ENCODE data around the gene SP5. TPM values are rescaled to one million over a fixed set of nuclear protein-coding genes. Genes with fewer than 3 reads are reported as not detected.
"Not testable (repeated sequence)": the region's sequence is repeated elsewhere in the genome, so short reads cannot be mapped to it uniquely, and the experiment has no call there.

The SP5 gene
- total and polyA plus RNA-seq, 2 donors: 0.24 to 0.55 TPM

DNA sequence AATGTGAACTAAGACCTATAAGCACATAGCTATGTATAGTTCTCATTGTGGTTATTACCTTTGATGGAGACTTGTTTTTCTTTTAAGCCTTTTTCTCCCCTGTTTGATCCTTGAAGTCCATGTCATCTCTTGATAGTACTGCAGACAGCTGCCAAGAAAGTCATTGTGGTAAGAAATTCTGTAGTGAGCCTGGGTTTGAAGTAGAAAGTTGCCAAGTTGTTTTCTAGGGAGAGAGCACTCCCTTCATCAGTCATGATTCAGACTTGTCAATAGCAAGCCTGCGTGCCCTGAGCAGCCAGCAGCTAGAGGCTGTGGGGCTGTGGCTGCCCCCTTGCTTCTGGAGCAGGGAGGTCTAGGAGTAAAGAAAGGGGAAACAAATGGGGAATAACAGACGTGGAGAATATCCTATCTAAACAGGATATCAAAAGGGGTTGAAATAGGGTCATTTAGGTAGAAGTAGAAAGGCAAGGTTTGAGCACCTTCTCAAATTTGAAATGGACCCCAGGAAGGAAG lies 8.4 kb downstream of the SP5 start:
- DNase-seq (ENCODE audit: low read depth in 6 of 9, low spot score in 9 of 9): no peak
- H3K4me1 ChIP-seq (ENCODE audit: control insufficient read depth in 2 of 2, insufficient read depth in 2 of 2, low read length in 2 of 2): no peaks in the 10 kb centered on the region
- no peaks in the 10 kb centered on the region for H3K9me3 ChIP-seq (ENCODE audit: control insufficient read depth in 2 of 2, insufficient read depth in 1 of 2, low read length in 1 of 2)
- no peak overlapping the region for H3K27ac ChIP-seq (ENCODE audit: low read depth in 1 of 2, low read length in 1 of 2)
- H3K36me3 ChIP-seq (ENCODE audit: control insufficient read depth in 2 of 2, insufficient read depth in 2 of 2, low read length in 1 of 2): no peaks in the 10 kb centered on the region
- peaks cover 13 to 48% of the 10 kb centered on the region in 2 donors for H3K27me3 ChIP-seq (ENCODE audit: control insufficient read depth in 2 of 2, insufficient read depth in 1 of 2, low read length in 1 of 2)
- 58% methylated on average over 2 of the region's 2 CpGs for WGBS
- H3K4me3 ChIP-seq (ENCODE audit: low read length in 2 of 2): no peak overlapping the region

DNA sequence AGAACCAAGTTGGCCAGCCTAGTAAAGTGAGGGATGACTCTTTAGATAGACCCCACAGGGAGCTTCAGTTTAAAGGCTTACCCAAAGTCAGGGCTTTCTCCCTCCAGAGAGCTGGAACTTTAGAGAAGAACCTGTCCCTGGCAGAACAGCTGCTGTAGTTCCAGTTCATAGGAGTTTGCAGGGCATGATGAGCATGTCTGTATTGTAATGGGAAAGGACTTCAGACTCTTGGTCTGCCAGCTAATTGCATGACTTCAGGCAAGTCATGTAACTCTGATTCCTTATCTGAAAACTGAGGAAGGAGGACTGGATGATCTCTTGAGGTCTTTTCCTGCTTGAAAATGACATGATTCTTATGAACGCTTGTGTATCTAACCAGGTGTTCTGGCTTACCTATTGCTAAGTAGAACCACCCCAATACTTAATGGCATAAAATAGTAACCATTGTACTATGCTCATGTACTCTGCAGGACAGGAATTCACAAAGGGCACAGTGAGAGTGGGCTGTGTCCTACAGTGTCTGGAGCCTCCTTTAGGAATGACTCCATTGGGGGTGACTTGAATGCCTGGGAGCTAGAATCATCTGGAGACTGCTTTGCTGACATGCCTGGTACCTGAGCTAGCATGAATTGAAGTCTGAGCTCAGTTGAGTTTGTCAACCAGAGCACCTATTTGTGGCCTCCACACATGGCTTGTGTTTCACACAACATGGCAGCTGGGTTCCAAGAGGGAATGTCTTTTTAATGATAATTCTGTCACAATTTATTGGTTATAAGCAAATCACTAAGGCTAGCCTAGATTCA lies 18.9 kb downstream of the SP5 start:
- no peak for DNase-seq (ENCODE audit: low read depth in 6 of 9, low spot score in 9 of 9)
- peaks cover 0 to 8% of the 10 kb centered on the region in 2 donors for H3K27me3 ChIP-seq (ENCODE audit: control insufficient read depth in 2 of 2, insufficient read depth in 1 of 2, low read length in 1 of 2)
- H3K4me3 ChIP-seq (ENCODE audit: low read length in 2 of 2): no peak overlapping the region
- H3K9me3 ChIP-seq (ENCODE audit: control insufficient read depth in 2 of 2, insufficient read depth in 1 of 2, low read length in 1 of 2): no peaks in the 10 kb centered on the region
- WGBS: 0% methylated on average over 1 of the region's 1 CpG
- no peak overlapping the region for H3K27ac ChIP-seq (ENCODE audit: low read depth in 1 of 2, low read length in 1 of 2)
- H3K36me3 ChIP-seq (ENCODE audit: control insufficient read depth in 2 of 2, insufficient read depth in 2 of 2, low read length in 1 of 2): no peaks in the 10 kb centered on the region
- no peaks in the 10 kb centered on the region for H3K4me1 ChIP-seq (ENCODE audit: control insufficient read depth in 2 of 2, insufficient read depth in 2 of 2, low read length in 2 of 2)

DNA sequence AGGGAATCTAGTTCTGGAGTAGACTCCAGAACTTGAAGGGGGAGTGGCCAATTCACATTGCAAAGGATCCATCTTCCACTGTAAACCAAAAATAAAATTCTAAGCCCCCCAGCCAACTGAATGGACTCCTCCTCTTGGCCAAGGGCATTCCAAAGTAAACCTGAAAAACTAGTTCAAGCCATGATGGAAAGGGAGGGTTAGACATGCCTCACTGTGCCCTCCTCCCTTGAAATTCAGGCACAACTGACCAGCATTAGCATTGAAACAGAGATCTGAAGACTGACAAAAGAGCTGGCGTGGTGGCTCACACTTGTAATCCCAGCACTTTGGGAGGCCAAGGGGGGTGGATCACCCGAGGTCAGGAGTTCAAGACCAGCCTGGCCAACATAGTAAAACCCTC lies 19.5 kb downstream of the SP5 start:
- WGBS: 89% methylated on average over 2 of the region's 2 CpGs
- not testable (repeated sequence) for H3K9me3 ChIP-seq (ENCODE audit: control insufficient read depth in 2 of 2, insufficient read depth in 1 of 2, low read length in 1 of 2); H3K4me1 ChIP-seq (ENCODE audit: control insufficient read depth in 2 of 2, insufficient read depth in 2 of 2, low read length in 2 of 2); H3K27me3 ChIP-seq (ENCODE audit: control insufficient read depth in 2 of 2, insufficient read depth in 1 of 2, low read length in 1 of 2); DNase-seq (ENCODE audit: low read depth in 6 of 9, low spot score in 9 of 9); H3K4me3 ChIP-seq (ENCODE audit: low read length in 2 of 2); H3K36me3 ChIP-seq (ENCODE audit: control insufficient read depth in 2 of 2, insufficient read depth in 2 of 2, low read length in 1 of 2); H3K27ac ChIP-seq (ENCODE audit: low read depth in 1 of 2, low read length in 1 of 2)

DNA sequence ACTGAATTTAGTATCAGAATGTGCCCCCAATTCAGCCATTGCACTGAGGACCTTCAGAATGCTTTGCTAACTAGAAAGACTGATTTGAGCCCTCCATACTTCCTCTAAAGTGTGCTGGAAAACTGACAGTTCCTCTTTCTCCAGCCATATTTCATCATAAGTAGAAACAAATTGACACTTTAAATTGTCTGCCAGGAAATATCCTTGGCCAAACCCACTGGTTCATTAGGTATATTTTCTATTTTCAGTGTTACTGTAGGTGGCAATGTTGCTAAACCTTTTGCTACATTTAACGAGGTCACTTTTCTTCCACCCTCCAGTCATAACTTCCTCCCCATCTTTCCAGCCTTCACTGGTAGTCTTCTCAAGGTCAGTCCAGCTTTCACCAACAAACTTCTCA lies 21.5 kb downstream of the SP5 start:
- 34% methylated on average over 1 of the region's 1 CpG for WGBS
- peaks cover 0 to 11% of the 10 kb centered on the region in 2 donors for H3K27me3 ChIP-seq (ENCODE audit: control insufficient read depth in 2 of 2, insufficient read depth in 1 of 2, low read length in 1 of 2)
- no peaks in the 10 kb centered on the region for H3K9me3 ChIP-seq (ENCODE audit: control insufficient read depth in 2 of 2, insufficient read depth in 1 of 2, low read length in 1 of 2)
- no peaks in the 10 kb centered on the region for H3K36me3 ChIP-seq (ENCODE audit: control insufficient read depth in 2 of 2, insufficient read depth in 2 of 2, low read length in 1 of 2)
- no peak overlapping the region for H3K4me3 ChIP-seq (ENCODE audit: low read length in 2 of 2)
- no peaks in the 10 kb centered on the region for H3K4me1 ChIP-seq (ENCODE audit: control insufficient read depth in 2 of 2, insufficient read depth in 2 of 2, low read length in 2 of 2)
- H3K27ac ChIP-seq (ENCODE audit: low read depth in 1 of 2, low read length in 1 of 2): no peak overlapping the region
- no peak for DNase-seq (ENCODE audit: low read depth in 6 of 9, low spot score in 9 of 9)

DNA sequence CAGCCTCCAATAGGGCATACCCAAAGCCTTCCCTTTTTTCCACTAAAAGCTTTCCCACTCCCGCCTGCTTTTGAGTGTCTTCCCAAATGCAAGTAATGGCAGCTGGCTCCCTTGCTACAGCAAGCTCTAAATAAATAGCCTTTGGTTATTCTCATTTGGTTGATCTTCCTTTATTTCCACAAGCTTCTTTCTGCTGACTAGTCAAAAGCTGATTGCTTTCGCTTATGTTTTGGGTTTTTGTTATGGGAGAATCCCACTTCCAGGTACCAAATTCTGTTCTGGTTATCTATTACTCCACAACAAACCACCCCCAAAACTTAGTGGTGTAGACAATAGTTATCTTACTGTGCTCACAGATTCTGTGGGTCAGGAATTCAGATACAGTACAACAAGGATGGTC lies 22.3 kb downstream of the SP5 start:
- WGBS: 96% methylated on average over 2 of the region's 2 CpGs
- no peak overlapping the region for H3K27ac ChIP-seq (ENCODE audit: low read depth in 1 of 2, low read length in 1 of 2)

DNA sequence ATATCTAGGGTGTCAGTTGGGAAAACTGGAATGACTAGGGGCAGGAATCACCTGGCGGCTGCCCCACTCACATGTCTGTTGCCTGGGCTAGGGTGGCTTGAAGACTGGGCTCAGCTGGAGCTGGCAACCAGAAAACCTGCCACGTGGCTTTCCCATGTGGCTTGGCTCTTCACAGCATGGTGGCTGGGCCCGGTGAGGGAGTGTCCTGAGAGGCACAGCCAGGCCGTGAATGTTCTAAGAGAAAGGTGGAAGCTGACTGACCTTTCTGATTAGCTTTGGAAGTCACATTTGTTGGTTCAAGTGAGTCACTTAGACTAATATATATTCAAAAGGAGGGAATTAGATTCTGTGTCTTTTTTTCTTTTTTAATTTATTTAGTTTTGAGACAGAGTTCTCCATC lies 22.7 kb downstream of the SP5 start:
- no peak for DNase-seq (ENCODE audit: low read depth in 6 of 9, low spot score in 9 of 9)
- Histone ChIP-seq H3K27me3 (ENCODE audit: control insufficient read depth in 2 of 2, insufficient read depth in 1 of 2, low read length in 1 of 2) (peaks cover 0 to 11% of the 10 kb centered on the region in 2 donors), H3K27ac (ENCODE audit: low read depth in 1 of 2, low read length in 1 of 2) (no peak overlapping the region), H3K4me1 (ENCODE audit: control insufficient read depth in 2 of 2, insufficient read depth in 2 of 2, low read length in 2 of 2) (no peaks in the 10 kb centered on the region), H3K4me3 (ENCODE audit: low read length in 2 of 2) (no peak overlapping the region), H3K36me3 (ENCODE audit: control insufficient read depth in 2 of 2, insufficient read depth in 2 of 2, low read length in 1 of 2) (no peaks in the 10 kb centered on the region), H3K9me3 (ENCODE audit: control insufficient read depth in 2 of 2, insufficient read depth in 1 of 2, low read length in 1 of 2) (no peaks in the 10 kb centered on the region)
- WGBS: 89% methylated on average over 4 of the region's 4 CpGs

More for the DNA sequence above, 22.3 kb downstream of the SP5 start:
- no peaks in the 10 kb centered on the region for H3K4me1 ChIP-seq (ENCODE audit: control insufficient read depth in 2 of 2, insufficient read depth in 2 of 2, low read length in 2 of 2)
- H3K36me3 ChIP-seq (ENCODE audit: control insufficient read depth in 2 of 2, insufficient read depth in 2 of 2, low read length in 1 of 2): no peaks in the 10 kb centered on the region
- H3K27me3 ChIP-seq (ENCODE audit: control insufficient read depth in 2 of 2, insufficient read depth in 1 of 2, low read length in 1 of 2): peaks cover 0 to 11% of the 10 kb centered on the region in 2 donors
- H3K9me3 ChIP-seq (ENCODE audit: control insufficient read depth in 2 of 2, insufficient read depth in 1 of 2, low read length in 1 of 2): no peaks in the 10 kb centered on the region
- no peak for DNase-seq (ENCODE audit: low read depth in 6 of 9, low spot score in 9 of 9)
- no peak overlapping the region for H3K4me3 ChIP-seq (ENCODE audit: low read length in 2 of 2)

DNA sequence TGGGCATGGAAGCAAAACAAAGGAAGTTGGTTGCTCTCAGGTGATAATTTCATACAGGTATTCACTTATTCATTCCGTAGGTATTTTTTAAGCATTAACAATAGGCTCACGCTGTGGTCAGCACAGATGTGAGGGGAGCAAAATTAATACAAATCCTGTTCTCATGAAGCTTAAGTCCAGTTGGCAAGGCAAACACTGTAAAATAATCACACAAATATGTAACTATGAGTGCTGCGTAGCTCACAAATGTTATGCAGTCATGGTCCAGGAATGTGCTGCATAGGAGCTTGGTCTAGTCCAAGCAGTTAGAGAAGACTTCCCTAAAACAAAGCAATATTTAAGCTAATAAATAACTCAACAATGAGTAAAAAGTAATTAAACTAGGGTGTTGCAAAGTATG lies 23.9 kb downstream of the SP5 start:
- H3K4me3 ChIP-seq (ENCODE audit: low read length in 2 of 2): no peak overlapping the region
- WGBS: 94% methylated on average over 3 of the region's 3 CpGs
- H3K4me1 ChIP-seq (ENCODE audit: control insufficient read depth in 2 of 2, insufficient read depth in 2 of 2, low read length in 2 of 2): no peaks in the 10 kb centered on the region
- no peak overlapping the region for H3K27ac ChIP-seq (ENCODE audit: low read depth in 1 of 2, low read length in 1 of 2)
- DNase-seq (ENCODE audit: low read depth in 6 of 9, low spot score in 9 of 9): no peak
- H3K9me3 ChIP-seq (ENCODE audit: control insufficient read depth in 2 of 2, insufficient read depth in 1 of 2, low read length in 1 of 2): no peaks in the 10 kb centered on the region
- H3K27me3 ChIP-seq (ENCODE audit: control insufficient read depth in 2 of 2, insufficient read depth in 1 of 2, low read length in 1 of 2): peaks cover 0 to 6% of the 10 kb centered on the region in 2 donors
- H3K36me3 ChIP-seq (ENCODE audit: control insufficient read depth in 2 of 2, insufficient read depth in 2 of 2, low read length in 1 of 2): no peaks in the 10 kb centered on the region

DNA sequence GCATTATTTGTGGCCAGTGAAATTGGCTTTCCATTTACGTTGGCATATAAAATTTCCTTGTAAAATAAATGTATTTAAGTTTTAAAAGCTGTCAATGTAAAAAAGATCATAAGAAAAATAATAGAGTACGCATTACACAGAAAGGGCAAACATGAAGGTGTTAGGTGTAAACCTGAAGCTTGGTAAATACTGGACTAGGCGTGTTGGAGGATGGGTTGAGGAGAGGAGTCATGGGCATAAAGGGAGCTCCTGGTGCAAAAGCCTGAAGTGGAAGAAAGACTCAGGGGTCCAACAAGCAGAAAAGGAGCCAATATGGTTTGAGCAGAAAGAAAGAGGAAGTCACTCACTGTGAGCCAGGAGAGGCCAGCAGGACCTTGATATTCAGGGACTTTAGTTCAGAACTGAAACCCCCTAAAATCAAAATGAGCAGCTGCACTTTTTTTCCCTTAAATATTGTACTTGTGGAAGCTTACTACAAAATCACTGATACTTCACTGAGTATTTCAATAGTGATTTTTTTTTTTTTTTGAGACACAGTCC lies 24.4 kb downstream of the SP5 start:
- 93% methylated on average over 3 of the region's 3 CpGs for WGBS
- DNase-seq (ENCODE audit: low read depth in 6 of 9, low spot score in 9 of 9): no peak
- Histone ChIP-seq H3K27me3 (ENCODE audit: control insufficient read depth in 2 of 2, insufficient read depth in 1 of 2, low read length in 1 of 2) (peaks cover 0 to 6% of the 10 kb centered on the region in 2 donors), H3K27ac (ENCODE audit: low read depth in 1 of 2, low read length in 1 of 2) (no peak overlapping the region), H3K4me3 (ENCODE audit: low read length in 2 of 2) (no peak overlapping the region), H3K9me3 (ENCODE audit: control insufficient read depth in 2 of 2, insufficient read depth in 1 of 2, low read length in 1 of 2) (no peaks in the 10 kb centered on the region), H3K4me1 (ENCODE audit: control insufficient read depth in 2 of 2, insufficient read depth in 2 of 2, low read length in 2 of 2) (no peaks in the 10 kb centered on the region), H3K36me3 (ENCODE audit: control insufficient read depth in 2 of 2, insufficient read depth in 2 of 2, low read length in 1 of 2) (no peaks in the 10 kb centered on the region)

DNA sequence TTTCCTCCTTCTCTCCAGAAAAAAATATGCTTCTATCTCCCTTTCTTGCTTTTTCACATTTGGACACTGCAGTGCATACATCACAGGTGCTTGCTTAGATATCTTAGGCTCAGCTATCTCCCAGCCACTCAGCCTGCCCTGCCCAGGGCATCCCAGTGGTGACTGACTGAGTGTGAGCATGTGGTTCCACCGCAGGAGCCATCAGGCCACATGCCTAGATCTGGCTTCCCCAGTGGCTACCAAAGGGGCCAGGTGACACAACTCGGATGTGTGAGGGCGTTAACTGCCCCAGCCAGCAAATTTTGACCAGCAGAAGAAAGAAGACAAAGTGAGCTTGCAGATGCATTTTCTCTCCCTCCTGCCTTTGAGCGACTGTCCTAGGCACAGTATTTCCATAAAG lies 25.5 kb downstream of the SP5 start:
- H3K27ac ChIP-seq (ENCODE audit: low read depth in 1 of 2, low read length in 1 of 2): no peak overlapping the region
- H3K36me3 ChIP-seq (ENCODE audit: control insufficient read depth in 2 of 2, insufficient read depth in 2 of 2, low read length in 1 of 2): no peaks in the 10 kb centered on the region
- H3K4me3 ChIP-seq (ENCODE audit: low read length in 2 of 2): no peak overlapping the region
- DNase-seq (ENCODE audit: low read depth in 6 of 9, low spot score in 9 of 9): no peak
- WGBS: 95% methylated on average over 4 of the region's 4 CpGs
- no peaks in the 10 kb centered on the region for H3K9me3 ChIP-seq (ENCODE audit: control insufficient read depth in 2 of 2, insufficient read depth in 1 of 2, low read length in 1 of 2)
- H3K27me3 ChIP-seq (ENCODE audit: control insufficient read depth in 2 of 2, insufficient read depth in 1 of 2, low read length in 1 of 2): peaks cover 0 to 6% of the 10 kb centered on the region in 2 donors
- H3K4me1 ChIP-seq (ENCODE audit: control insufficient read depth in 2 of 2, insufficient read depth in 2 of 2, low read length in 2 of 2): no peaks in the 10 kb centered on the region

All from thymus (tissue), 11 donors.